Activated naive CD8-positive, alpha-beta T cell (primary cell): ENCODE data around the gene VEGFA.

Experiments
- H3K27ac Mint-ChIP-seq: one replicate; pipeline ENCODE4 v1.8.0; 2021; ENCODE audit warnings: mixed read lengths
- H3K27me3 Mint-ChIP-seq: one replicate; pipeline ENCODE4 v1.8.0; 2021; ENCODE audit warnings: mixed read lengths
- H3K36me3 Mint-ChIP-seq: one replicate; pipeline ENCODE4 v1.8.0; 2021; ENCODE audit warnings: mixed read lengths
- H3K4me1 Mint-ChIP-seq: one replicate; pipeline ENCODE4 v1.8.0; 2021; ENCODE audit warnings: low read depth, mixed read lengths
- H3K4me3 Mint-ChIP-seq: one replicate; pipeline ENCODE4 v1.8.0; 2021; ENCODE audit warnings: mild to moderate bottlenecking, mixed read lengths
- H3K9me3 Mint-ChIP-seq: one replicate; pipeline ENCODE4 v1.8.0; 2021; ENCODE audit warnings: low read depth, mixed read lengths

The VEGFA gene

DNA sequence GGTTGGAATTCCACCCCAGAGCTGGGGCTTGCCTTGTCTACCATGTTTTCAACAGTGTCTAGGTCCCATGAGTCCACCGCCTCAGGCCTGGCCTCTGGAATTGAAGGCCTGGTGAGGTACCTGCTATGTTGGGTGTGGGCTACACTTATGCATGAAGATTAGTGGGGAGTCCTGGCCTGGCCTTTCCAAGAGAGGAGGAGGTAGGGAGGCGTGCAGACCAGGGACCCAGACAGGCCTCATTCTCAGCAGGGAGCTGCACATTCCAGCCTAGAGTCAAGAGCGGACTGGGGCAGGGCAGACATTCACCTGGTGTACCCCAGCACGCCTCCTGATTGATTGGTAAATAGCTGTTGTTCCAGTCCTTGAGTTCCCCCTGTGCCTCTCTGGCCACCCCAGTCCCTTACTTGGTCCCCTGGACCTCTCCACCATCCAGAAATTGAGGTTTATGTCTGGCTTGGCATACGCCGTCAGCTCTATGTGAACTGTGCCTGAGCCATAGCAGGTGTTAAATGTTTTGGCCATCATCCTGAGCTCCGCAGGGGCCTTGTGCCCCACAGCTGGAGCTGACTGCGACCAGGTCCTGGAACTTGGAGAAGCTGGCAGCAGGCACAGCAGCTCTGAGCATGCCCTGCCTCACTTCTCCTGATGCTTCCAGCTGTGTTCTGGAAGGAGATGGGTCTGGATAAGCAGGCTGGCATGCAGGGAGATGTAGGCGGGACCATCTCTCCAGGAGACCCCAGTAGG is 8.2 kb upstream of the VEGFA start:
- Mint-ChIP-seq H3K27ac (no peak overlapping the region), H3K4me3 (no peak overlapping the region), H3K27me3 (no peaks in the 10 kb centered on the region), H3K4me1 (peaks cover 3% of the 10 kb centered on the region), H3K9me3 (no peaks in the 10 kb centered on the region), H3K36me3 (no peaks in the 10 kb centered on the region)

DNA sequence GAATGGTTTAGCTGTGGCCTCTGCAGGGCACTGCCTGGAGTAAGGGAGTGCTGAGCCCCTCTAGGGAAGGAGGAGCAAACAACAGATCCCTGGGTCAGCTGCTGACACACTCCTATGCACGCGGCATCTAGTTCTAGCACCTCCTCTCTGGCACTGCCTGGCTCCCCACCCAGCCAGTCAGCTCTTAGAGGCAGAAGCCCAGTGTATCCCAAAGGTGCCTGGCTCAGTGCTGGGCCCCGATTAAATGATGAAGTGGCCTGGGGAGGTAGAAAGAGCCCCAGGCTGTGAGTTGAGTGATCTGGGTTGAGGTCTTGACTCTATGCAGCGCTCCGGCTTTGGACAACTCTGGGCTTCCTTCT is 7.6 kb upstream of the VEGFA start:
- Mint-ChIP-seq H3K9me3 (no peaks in the 10 kb centered on the region), H3K27ac (no peak overlapping the region), H3K4me3 (no peak overlapping the region), H3K36me3 (no peaks in the 10 kb centered on the region), H3K4me1 (peaks cover 3% of the 10 kb centered on the region), H3K27me3 (no peaks in the 10 kb centered on the region)

DNA sequence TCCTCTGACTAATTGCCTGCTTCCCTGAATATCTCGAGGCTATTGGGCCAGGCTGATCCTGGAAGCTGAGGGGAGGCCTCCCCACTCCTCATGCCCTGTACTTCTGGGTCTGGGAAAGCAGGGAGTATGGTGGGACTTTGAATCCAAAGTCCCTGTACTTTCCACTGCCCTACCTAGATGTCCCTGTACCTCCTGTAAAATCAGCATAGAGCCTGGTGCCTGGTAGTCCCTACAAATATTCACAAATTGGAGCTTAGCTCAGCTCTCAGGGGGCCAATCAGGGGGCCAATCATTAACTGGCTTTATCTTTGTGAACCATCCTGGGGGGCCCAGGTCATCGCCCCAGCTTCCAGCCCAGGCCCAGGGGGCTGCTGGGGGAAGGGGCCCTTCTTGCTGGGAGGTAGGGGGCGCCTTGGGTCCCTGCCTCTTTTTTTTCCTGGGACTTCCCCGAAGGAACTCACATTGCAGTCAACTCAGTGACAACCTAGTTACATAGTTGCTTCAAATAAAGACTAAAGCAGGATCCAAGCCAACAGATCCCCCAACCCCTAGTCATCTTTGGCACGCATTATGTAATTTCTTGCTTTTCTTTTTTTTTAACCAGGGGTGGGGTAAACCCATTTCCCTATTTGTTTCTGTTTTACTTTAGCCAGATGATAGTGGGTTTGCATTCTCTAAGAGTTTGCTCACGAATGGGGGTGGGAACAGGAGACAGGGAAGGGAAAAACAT is 6.9 kb upstream of the VEGFA start:
- no peaks in the 10 kb centered on the region for H3K9me3 Mint-ChIP-seq
- no peaks in the 10 kb centered on the region for H3K27me3 Mint-ChIP-seq
- H3K27ac Mint-ChIP-seq: no peak overlapping the region
- H3K4me1 Mint-ChIP-seq: peaks cover 3% of the 10 kb centered on the region
- H3K4me3 Mint-ChIP-seq: no peak overlapping the region
- no peaks in the 10 kb centered on the region for H3K36me3 Mint-ChIP-seq

DNA sequence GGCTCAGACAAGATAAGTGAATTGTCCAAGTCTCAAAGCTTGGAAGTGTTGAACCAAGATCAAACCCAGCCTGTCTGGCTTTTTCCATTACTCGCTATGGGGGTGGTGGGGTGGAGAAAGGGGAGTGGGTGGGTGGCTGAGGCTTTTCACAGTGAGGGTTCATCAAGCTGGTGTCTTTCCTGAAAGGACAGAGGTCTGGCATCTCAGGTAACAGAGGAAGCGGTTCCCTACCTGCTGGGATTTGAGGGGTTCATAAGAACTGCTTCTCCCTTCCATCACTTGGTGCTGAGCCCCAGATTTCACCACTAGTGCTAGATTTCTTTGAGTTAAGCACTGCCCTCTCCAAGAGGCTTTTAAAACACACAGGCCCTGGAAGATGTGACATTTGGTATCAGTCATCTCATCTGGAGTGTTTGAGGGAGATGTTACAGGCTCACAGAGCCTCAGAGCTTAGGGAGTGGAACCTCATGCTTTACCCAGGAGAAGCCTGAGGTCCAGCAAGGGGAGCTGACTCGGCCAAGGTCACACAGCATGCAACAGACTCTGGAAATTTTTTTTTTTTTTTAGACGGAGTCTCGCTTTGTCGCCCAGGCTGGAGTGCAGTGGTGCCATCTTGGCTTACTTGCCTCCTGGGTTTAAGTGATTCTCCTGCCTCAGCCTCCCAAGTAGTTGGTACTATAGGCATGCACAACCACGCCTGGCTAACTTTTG is 6.0 kb upstream of the VEGFA start:
- no peaks in the 10 kb centered on the region for H3K36me3 Mint-ChIP-seq
- H3K9me3 Mint-ChIP-seq: no peaks in the 10 kb centered on the region
- H3K4me3 Mint-ChIP-seq: no peak overlapping the region

DNA sequence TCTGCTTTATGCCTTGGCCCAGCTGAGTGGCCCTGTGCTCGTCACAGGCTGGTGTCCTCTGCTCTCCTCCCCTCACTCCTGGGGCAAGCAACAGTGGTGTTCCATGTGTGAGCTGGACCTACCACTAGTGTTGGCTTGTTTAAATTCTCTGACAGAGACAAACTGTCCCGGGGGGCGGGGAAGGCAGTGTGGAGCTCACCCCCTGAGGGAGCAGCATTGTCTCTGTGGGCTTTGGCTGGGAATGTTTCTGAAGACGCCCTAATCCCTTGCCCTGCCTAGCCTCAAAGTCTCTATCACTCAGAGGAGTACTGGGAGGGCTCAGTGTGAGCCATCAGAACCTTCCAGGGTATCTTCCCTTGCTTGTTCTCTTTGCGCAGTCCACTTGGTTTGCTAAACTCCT is 5.2 kb upstream of the VEGFA start:
- Mint-ChIP-seq H3K36me3 (no peaks in the 10 kb centered on the region), H3K4me1 (peaks cover 5% of the 10 kb centered on the region), H3K4me3 (no peak overlapping the region), H3K27ac (no peak overlapping the region), H3K27me3 (no peaks in the 10 kb centered on the region), H3K9me3 (no peaks in the 10 kb centered on the region)

More for the DNA sequence above, 6.0 kb upstream of the VEGFA start:
- H3K4me1 Mint-ChIP-seq: peaks cover 3% of the 10 kb centered on the region
- no peaks in the 10 kb centered on the region for H3K27me3 Mint-ChIP-seq
- no peak overlapping the region for H3K27ac Mint-ChIP-seq

DNA sequence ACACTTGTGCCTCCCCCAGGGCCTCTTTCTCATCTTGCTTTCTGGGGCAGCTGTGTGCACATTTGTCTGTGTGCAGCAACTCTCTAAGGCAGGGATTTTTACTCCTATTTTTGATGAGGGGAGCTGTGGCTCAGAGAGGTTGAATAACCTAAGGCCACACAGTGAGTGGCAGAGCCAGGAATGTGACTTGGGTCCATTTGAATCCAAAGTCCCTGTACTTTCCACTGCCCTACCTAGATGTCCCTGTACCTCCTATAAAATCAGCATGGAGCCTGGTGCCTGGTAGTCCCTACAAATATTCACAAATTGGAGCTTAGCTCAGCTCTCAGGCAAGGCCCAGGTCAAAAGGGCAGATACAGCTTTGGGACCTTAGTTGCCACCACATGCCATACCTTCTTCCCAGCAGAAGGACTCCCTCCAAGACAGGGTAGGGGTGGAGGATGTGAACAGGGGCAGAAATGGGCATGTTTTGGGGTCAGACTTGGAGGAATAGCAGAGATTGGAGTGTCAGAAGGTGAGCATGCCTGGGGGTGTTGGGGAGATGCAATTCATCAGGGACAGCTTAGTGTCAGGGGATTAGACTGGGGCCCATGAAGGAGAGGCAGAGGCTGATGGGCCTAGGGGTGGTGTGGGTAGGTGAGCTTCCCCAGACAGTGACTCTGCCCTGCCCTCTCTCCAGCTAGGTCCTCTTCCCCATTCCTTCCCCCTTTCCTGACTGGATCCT is 4.1 kb upstream of the VEGFA start:
- Mint-ChIP-seq H3K4me1 (peaks cover 8% of the 10 kb centered on the region), H3K27me3 (no peaks in the 10 kb centered on the region), H3K4me3 (no peak overlapping the region), H3K9me3 (no peaks in the 10 kb centered on the region), H3K36me3 (no peaks in the 10 kb centered on the region), H3K27ac (no peak overlapping the region)

DNA sequence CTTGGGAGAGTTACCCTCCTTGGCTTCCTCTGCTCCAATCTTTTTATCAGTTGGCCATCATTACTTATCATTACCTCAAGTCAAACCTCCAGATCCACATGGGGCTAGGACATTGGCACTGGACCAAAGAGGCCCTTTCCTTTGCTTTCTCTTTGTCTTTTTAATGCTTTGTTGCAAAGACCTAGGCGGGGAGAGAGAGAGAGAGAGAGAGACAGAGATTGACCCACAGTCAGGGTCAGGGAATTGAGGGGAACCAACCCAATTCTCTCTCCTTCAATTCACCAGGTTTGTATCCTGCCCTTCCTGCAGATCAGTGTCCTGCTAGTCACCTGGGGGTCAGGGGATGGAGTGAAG is 3.5 kb upstream of the VEGFA start:
- Mint-ChIP-seq H3K27ac (no peak overlapping the region), H3K36me3 (no peaks in the 10 kb centered on the region), H3K27me3 (no peaks in the 10 kb centered on the region), H3K9me3 (no peaks in the 10 kb centered on the region), H3K4me3 (no peak overlapping the region), H3K4me1 (peaks cover 8% of the 10 kb centered on the region)

DNA sequence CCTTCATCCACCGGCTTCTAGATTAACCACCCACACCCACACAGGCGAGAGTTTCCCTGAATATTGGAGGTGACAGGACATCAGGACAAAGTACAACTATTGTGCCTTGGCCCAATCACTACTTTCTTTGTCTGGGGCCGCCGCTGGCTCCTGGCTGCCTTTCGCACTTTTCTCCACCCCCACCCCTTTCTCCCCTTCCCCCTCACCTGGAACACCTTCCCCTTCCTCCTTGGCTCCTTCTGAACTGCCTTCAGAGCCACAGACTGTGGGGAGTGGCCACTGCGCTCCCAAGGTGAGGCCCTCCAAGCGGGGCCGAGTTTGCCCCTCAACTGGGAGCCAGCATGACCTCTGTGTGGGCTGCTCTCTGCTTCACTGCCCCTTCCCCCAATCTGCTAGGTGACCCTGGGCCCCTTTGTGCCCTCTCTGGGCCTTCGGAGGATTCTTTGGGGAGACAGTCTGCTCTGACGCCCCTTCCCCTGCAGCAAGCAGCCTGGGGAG is 3.0 kb upstream of the VEGFA start:
- Mint-ChIP-seq H3K4me1 (peaks cover 8% of the 10 kb centered on the region), H3K27ac (no peak overlapping the region), H3K36me3 (no peaks in the 10 kb centered on the region), H3K27me3 (no peaks in the 10 kb centered on the region), H3K9me3 (no peaks in the 10 kb centered on the region), H3K4me3 (no peak overlapping the region)

DNA sequence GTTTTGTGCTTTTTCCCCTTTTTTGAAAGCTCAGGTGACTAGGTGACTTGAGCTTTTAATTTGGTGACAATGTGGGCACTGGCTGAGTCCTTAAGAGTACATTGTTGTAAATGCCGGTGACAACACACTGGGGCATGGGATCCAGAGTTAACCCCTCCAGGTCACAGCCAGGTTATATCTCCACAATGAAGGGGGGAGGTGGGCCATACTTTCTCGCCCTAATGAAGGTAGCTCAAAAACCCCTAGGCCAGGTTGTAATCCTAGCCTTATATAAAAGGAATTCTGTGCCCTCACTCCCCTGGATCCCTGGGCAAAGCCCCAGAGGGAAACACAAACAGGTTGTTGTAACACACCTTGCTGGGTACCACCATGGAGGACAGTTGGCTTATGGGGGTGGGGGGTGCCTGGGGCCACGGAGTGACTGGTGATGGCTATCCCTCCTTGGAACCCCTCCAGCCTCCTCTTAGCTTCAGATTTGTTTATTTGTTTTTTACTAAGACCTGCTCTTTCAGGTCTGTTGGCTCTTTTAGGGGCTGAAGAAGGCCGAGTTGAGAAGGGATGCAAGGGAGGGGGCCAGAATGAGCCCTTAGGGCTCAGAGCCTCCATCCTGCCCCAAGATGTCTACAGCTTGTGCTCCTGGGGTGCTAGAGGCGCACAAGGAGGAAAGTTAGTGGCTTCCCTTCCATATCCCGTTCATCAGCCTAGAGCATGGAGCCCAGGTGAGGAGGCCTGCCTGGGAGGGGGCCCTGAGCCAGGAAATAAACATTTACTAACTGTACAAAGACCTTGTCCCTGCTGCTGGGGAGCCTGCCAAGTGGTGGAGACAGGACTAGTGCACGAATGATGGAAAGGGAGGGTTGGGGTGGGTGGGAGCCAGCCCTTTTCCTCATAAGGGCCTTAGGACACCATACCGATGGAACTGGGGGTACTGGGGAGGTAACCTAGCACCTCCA is 2.2 kb upstream of the VEGFA start:
- H3K4me3 Mint-ChIP-seq: no peak overlapping the region
- no peak overlapping the region for H3K27ac Mint-ChIP-seq
- peaks cover 12% of the 10 kb centered on the region for H3K4me1 Mint-ChIP-seq
- H3K27me3 Mint-ChIP-seq: no peaks in the 10 kb centered on the region
- no peaks in the 10 kb centered on the region for H3K9me3 Mint-ChIP-seq
- H3K36me3 Mint-ChIP-seq: no peaks in the 10 kb centered on the region

DNA sequence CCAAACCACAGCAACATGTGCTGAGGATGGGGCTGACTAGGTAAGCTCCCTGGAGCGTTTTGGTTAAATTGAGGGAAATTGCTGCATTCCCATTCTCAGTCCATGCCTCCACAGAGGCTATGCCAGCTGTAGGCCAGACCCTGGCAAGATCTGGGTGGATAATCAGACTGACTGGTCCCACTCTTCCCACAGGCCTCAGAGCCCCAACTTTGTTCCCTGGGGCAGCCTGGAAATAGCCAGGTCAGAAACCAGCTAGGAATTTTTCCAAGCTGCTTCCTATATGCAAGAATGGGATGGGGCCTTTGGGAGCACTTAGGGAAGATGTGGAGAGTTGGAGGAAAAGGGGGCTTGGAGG is 1.5 kb upstream of the VEGFA start:
- Mint-ChIP-seq H3K36me3 (no peaks in the 10 kb centered on the region), H3K4me3 (no peak overlapping the region), H3K4me1 (peaks cover 17% of the 10 kb centered on the region), H3K27me3 (peaks cover 2% of the 10 kb centered on the region), H3K9me3 (no peaks in the 10 kb centered on the region), H3K27ac (no peak overlapping the region)

DNA sequence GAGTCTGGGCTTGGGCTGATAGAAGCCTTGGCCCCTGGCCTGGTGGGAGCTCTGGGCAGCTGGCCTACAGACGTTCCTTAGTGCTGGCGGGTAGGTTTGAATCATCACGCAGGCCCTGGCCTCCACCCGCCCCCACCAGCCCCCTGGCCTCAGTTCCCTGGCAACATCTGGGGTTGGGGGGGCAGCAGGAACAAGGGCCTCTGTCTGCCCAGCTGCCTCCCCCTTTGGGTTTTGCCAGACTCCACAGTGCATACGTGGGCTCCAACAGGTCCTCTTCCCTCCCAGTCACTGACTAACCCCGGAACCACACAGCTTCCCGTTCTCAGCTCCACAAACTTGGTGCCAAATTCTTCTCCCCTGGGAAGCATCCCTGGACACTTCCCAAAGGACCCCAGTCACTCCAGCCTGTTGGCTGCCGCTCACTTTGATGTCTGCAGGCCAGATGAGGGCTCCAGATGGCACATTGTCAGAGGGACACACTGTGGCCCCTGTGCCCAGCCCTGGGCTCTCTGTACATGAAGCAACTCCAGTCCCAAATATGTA is 957 bp upstream of the VEGFA start:
- Mint-ChIP-seq H3K27me3 (peaks cover 4% of the 10 kb centered on the region), H3K27ac (peak overlapping the region; percentile 85), H3K4me3 (peak overlapping the region; percentile 97), H3K9me3 (no peaks in the 10 kb centered on the region), H3K36me3 (no peaks in the 10 kb centered on the region), H3K4me1 (peaks cover 18% of the 10 kb centered on the region)

DNA sequence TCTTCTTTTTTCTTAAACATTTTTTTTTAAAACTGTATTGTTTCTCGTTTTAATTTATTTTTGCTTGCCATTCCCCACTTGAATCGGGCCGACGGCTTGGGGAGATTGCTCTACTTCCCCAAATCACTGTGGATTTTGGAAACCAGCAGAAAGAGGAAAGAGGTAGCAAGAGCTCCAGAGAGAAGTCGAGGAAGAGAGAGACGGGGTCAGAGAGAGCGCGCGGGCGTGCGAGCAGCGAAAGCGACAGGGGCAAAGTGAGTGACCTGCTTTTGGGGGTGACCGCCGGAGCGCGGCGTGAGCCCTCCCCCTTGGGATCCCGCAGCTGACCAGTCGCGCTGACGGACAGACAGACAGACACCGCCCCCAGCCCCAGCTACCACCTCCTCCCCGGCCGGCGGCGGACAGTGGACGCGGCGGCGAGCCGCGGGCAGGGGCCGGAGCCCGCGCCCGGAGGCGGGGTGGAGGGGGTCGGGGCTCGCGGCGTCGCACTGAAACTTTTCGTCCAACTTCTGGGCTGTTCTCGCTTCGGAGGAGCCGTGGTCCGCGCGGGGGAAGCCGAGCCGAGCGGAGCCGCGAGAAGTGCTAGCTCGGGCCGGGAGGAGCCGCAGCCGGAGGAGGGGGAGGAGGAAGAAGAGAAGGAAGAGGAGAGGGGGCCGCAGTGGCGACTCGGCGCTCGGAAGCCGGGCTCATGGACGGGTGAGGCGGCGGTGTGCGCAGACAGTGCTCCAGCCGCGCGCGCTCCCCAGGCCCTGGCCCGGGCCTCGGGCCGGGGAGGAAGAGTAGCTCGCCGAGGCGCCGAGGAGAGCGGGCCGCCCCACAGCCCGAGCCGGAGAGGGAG is 580 bp downstream of the VEGFA start:
- H3K27ac Mint-ChIP-seq: peak overlapping the region; percentile 91
- H3K4me3 Mint-ChIP-seq: peak overlapping the region; percentile 97
- H3K27me3 Mint-ChIP-seq: peaks cover 6% of the 10 kb centered on the region
- H3K36me3 Mint-ChIP-seq: no peaks in the 10 kb centered on the region
- H3K9me3 Mint-ChIP-seq: no peaks in the 10 kb centered on the region
- peaks cover 25% of the 10 kb centered on the region for H3K4me1 Mint-ChIP-seq

DNA sequence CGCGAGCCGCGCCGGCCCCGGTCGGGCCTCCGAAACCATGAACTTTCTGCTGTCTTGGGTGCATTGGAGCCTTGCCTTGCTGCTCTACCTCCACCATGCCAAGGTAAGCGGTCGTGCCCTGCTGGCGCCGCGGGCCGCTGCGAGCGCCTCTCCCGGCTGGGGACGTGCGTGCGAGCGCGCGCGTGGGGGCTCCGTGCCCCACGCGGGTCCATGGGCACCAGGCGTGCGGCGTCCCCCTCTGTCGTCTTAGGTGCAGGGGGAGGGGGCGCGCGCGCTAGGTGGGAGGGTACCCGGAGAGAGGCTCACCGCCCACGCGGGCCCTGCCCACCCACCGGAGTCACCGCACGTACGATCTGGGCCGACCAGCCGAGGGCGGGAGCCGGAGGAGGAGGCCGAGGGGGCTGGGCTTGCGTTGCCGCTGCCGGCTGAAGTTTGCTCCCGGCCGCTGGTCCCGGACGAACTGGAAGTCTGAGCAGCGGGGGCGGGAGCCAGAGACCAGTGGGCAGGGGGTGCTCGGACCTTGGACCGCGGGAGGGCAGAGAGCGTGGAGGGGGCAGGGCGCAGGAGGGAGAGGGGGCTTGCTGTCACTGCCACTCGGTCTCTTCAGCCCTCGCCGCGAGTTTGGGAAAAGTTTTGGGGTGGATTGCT is 1.3 kb downstream of the VEGFA start:
- Mint-ChIP-seq H3K36me3 (no peaks in the 10 kb centered on the region), H3K9me3 (no peaks in the 10 kb centered on the region), H3K4me3 (peak overlapping the region; percentile 67), H3K4me1 (peaks cover 26% of the 10 kb centered on the region), H3K27ac (no peak overlapping the region), H3K27me3 (peaks cover 6% of the 10 kb centered on the region)
